HG03439 (cell line): ENCODE results near the gene TMEFF1.
A peak's percentile ranks its signal among the peaks of the same experiment; 100 is the strongest.
"Not testable (repeated sequence)": the region's sequence is repeated elsewhere in the genome, so short reads cannot be mapped to it uniquely, and the experiment has no call there.

Source experiments
- ATAC-seq: cut with Tn5 transposase; IDR thresholded peaks from one replicate; pipeline ENCODE4 v1.9.1; 2021; ENCODE audit warnings: mild to moderate bottlenecking, moderate library complexity; ENCODE audit not compliant: unreplicated experiment

The TMEFF1 gene

DNA sequence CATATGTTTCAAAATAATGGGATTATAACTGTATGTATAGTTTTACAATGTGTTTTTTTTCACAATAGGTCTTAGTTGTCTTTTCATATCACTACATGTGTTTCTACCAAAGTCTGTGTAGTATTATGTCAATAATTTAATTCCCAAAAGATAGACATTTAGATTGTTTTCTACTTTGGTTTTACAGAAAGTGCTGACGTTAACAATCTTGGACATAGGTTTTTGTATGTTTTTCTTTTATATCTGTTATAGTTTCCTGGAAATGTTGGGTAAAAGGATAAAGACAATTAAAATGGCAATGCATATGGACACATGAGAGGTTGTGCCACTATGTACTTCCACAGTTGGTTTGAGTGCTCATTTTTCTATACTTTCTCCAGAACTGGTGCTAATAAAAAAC, 15.2 kb downstream of the TMEFF1 start:
- no peak for ATAC-seq

- ATAC-seq: no peak
Observed at GRCh38 chr9:100489836-100490235, 16.9 kb downstream of the TMEFF1 start.

DNA sequence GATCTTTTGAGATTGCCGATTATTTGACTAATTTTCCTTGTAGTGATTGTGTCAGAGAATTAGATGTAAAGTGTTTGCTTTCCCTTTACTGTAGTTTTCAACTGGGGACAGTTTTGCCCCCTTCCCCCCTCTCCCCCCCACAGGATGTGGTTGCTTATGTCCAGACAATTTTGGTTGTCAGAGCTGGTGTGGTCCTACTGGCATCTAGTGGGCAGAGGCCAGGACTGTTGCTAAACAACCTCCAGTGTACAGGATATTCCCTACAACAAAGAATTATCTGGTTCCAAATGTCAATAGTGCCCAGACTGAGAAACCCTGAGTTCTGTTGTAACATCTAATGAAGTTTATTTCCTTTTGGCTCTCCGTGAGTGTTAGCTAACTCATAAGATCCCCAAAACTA, 20.0 kb downstream of the TMEFF1 start:
- no peak for ATAC-seq

GRCh38 chr9:100498592-100498991, 25.6 kb downstream of the TMEFF1 start:
- ATAC-seq: no peak

DNA sequence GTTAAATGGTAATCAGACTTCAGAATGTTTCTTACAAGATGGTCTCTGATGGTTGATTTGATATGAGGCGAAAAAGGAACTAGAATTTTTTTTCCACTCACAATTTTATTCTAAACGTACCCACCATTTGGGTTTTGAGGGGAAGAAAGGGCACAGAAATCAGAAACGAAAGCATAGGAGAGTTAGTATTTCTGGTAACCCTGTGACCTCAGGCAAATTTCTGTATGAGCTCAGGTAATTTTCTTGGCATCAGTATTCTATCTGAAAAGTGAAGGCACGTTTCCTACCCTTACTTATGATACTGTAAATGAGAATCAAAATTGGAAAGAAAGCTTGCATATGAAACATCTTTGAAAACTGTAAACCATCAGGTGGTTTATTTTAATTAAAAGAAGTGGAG, 26.5 kb downstream of the TMEFF1 start:
- ATAC-seq: no peak

GRCh38 chr9:100499866-100500265, 26.9 kb downstream of the TMEFF1 start:
- ATAC-seq: no peak

DNA sequence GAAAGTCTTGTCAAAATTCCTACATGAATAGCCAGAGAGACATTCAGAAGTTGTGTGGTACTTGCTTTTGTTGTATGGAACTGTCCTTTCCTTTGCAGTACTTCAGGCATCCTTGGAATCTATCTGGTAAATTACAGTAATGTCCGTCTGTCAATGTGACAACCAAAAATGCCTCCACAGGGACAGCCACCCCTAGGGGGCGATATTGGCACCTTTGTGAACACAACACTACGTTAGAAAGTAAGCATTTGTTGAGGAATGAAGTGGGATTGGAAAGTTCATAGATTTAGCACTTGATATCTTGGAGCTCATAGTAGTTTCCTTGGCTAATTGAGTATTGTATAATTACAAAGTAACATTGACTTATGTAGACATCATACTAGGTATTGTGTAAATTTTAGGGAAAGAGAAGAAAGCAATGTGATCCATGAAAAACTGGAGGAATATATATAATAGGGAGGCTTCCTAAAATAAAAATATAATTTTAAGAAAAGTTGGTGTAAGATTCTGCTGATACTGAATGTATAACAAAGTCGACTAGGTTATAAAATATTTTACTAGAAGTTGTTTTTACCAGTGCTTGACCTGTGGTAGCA, 32.7 kb downstream of the TMEFF1 start:
- no peak for ATAC-seq

DNA sequence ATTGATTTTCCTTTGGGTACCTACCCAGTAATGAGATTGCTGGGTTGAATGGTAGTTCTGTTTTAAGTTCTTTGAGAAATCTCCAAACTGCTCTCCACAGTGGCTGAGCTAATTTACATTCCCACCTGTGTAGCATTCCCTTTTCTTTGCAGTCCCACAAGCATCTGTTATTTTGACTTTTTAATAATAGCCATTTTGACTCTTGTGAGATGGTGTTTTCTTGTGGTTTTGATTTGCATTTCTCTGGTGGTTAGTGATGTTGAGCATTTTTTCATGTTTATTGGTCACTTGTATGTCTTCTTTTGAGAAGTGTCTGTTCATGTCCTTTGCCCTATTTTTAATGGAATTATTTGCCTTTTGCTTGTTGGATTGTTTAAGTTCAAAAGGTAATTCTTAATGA, 34.4 kb downstream of the TMEFF1 start:
- not testable (repeated sequence) for ATAC-seq

GRCh38 chr9:100511205-100511604, 38.3 kb downstream of the TMEFF1 start:
- ATAC-seq: no peak

- ATAC-seq: no peak
Observed at GRCh38 chr9:100515578-100516494, 42.9 kb downstream of the TMEFF1 start.

- no peak for ATAC-seq
Observed at GRCh38 chr9:100521282-100521681, 48.3 kb downstream of the TMEFF1 start.

DNA sequence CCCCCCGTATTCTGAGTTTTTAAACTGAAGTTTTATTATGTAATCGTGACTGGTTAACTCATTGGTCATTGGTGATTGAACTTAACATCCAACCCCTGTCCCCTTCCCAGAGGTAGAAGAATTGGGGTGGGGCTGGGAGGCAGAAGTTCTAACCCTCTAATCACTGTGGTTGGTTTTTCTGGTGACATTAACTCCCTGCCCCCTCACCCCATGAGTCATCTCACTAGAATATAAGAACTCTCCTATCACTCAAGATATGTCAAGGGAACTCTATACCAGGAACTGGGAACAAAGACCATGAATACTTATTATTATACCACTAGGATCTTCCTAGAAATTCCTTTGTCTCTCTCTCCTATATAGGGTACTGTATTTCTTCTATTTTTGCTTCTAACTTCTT, 52.6 kb downstream of the TMEFF1 start:
- no peak for ATAC-seq

DNA sequence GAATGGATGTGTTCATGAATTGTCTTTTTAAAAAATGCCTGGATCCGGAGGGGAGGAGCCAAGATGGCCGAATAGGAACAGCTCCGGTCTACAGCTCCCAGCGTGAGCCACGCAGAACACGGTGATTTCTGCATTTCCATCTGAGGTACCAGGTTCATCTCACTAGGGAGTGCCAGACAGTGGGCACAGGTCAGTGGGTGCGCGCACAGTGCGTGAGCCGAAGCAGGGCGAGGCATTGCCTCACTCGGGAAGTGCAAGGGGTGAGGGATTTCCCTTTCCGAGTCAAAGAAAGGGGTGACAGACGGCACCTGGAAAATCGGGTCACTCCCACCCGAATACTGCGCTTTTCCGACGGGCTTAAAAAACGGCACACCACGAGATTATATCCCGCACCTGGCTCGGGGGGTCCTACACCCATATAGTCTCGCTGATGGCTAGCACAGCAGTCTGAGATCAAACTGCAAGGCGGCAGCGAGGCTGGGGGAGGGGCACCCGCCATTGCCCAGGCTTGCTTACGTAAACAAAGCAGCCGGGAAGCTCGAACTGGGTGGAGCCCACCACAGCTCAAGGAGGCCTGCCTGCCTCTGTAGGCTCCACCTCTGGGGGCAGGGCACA, 54.3 kb downstream of the TMEFF1 start:
- ATAC-seq: not testable (repeated sequence)

DNA sequence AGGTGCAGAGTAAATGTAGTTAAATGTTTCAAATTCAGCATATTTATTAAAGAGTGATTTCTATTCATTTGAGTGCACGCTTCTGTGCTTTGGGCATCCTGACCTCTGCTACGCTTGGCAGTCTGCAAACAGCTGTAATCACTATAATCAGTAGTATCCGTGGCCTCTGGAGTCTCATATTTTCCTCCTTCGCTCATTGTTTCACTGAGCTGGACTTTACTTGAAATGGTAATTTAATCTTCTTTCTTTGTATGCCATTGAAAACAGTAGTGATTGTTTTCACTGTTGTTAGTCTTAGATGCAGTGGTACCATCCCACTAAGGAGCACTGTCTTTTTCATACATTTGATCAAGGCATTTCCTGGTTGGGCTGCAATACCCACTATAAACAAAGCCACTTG, 61.5 kb downstream of the TMEFF1 start:
- ATAC-seq: no peak

GRCh38 chr9:100540327-100540726, 67.4 kb downstream of the TMEFF1 start:
- no peak for ATAC-seq

GRCh38 chr9:100549048-100549447, 76.1 kb downstream of the TMEFF1 start:
- no peak for ATAC-seq

DNA sequence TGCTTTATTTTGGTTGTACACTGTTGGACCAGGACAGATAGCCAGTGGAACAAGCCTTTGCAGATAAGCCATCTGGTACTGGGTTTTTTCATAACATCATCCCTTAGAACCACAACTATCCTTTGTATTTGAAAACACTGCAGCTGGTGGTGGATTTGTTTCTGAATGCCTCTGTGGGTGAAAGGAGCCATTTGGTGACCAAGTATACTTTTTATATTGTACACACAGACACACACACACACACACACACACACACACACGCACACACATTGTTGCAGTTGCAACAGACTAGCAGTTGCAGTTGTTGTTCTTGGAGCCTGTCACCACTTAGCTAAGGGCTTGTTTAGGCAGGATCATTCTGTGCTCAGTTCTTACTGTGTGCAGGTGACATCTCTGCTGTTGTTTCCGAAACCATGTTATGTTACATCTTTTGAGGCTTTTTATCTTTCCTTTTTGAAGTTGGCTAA, 82.0 kb downstream of the TMEFF1 start:
- ATAC-seq: peak; percentile 64

DNA sequence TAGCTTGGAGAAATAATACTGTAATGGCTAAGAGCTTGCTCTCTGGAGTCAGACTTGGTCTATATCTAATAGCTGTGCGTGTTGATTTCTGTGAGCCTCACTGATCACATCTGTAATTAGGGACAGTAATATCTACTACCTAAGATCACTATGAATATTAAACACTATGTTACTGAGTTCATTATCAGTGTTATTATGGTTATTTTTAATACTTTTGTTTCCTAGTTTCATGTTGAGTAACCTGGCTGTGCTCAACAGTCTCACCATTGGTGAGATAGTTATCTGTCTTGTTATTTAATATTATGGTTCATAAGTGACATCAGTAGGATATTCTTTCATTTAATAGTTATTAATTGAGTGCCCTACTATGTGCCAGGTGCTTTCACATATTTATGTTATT, 82.5 kb downstream of the TMEFF1 start:
- peak; percentile 92 for ATAC-seq

- ATAC-seq: no peak
Observed at GRCh38 chr9:100557053-100557452, 84.1 kb downstream of the TMEFF1 start.

- no peak for ATAC-seq
Observed at GRCh38 chr9:100561256-100561655, 88.3 kb downstream of the TMEFF1 start.

- ATAC-seq: no peak
Observed at GRCh38 chr9:100567856-100568255, 94.9 kb downstream of the TMEFF1 start.
